GM18517 (cell line): ENCODE results near the gene CAPN6.

Experiments used
- ATAC-seq: cut with Tn5 transposase; IDR thresholded peaks from one replicate; pipeline ENCODE4 v1.9.1; 2021; ENCODE audit warnings: mild to moderate bottlenecking, moderate library complexity; ENCODE audit not compliant: unreplicated experiment

The CAPN6 gene

GRCh38 chrX:111207851-111208250, 62.4 kb downstream of the CAPN6 start:
- ATAC-seq: no peak

DNA sequence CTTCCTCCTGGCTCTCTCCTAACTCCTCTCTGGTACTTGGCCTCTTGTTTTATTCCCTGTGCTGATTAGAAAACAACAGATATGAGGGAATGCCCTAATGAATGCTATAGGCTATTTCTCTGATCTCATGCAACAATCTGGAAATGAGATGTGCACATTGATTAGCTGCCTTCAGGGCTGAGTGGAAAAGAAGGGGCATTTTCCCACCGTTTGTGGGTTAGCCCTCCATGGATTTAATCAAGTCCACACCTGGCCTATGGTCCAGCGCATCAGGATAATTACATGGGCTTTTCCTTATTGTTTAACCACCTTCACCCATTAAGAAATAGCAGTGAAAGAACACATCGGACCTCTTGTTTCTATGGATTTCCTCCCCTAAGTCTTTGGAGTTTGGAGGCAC, 70.0 kb downstream of the CAPN6 start:
- ATAC-seq: no peak

- no peak for ATAC-seq
These were observed 70.8 kb downstream of the CAPN6 start for GRCh38 chrX:111199505-111199904.
